HL-60/S4 treated with phorbol 12-myristate 13-acetate at 8.2 ng/mL for 4 days and 3 days (cell line): ENCODE results near the gene RDH16.

Experiments used
- in situ Hi-C: fragments of 300-500 bp; cut with MboI; formaldehyde crosslinking; loops from 2 replicates; pipeline ENCODE4 v1.15.0; 2022; ENCODE audit warnings: low sequenced_read_pairs

Gene RDH16

GRCh38 chr12:56957229-56958052 is at the start of gene RDH16:
Gene RDH16 (minus strand): TSS chr12:56957608. CDS start chr12:56957462, 146 bp downstream.
- in situ Hi-C loops: no loop called here

GRCh38 chr12:57006809-57007475 is 49.5 kb upstream of the RDH16 start:
- in situ Hi-C loops: loop anchor here (25.0 kb wide), 1 partner anchor 245 kb away; the partner anchor contains the start of genes HSD17B6 and PRIM1

GRCh38 chr12:57005980-57006808 is 48.8 kb upstream of the RDH16 start, which contains the start of gene ZBTB39:
Gene ZBTB39 (minus strand): TSS chr12:57006546. CDS start chr12:57004917, 1,629 bp downstream.
- in situ Hi-C loops: loop anchor here (25.0 kb wide), 1 partner anchor 244 kb away; the partner anchor contains the start of genes HSD17B6 and PRIM1

- in situ Hi-C loops: loop anchor here (25.0 kb wide), 1 partner anchor 242 kb away; the partner anchor contains the start of genes HSD17B6 and PRIM1
These were observed 47.2 kb upstream of the RDH16 start for GRCh38 chr12:57004651-57005050.

GRCh38 chr12:57003395-57003794 is 46.0 kb upstream of the RDH16 start:
- in situ Hi-C loops: loop anchor here (25.0 kb wide), 1 partner anchor 241 kb away; the partner anchor contains the start of genes HSD17B6 and PRIM1

- in situ Hi-C loops: loop anchor here (25.0 kb wide), 1 partner anchor 239 kb away; the partner anchor contains the start of genes HSD17B6 and PRIM1
These were observed 44.1 kb upstream of the RDH16 start for GRCh38 chr12:57001448-57001906.

- in situ Hi-C loops: loop anchor here (25.0 kb wide), 1 partner anchor 238 kb away; the partner anchor contains the start of genes HSD17B6 and PRIM1
These were observed 43.0 kb upstream of the RDH16 start for GRCh38 chr12:57000393-57000792.

- in situ Hi-C loops: no loop called here
These were observed 42.0 kb upstream of the RDH16 start for GRCh38 chr12:56999456-56999855.

- in situ Hi-C loops: no loop called here
These were observed 41.6 kb upstream of the RDH16 start for GRCh38 chr12:56998981-56999380.

- in situ Hi-C loops: no loop called here
These were observed 40.9 kb upstream of the RDH16 start for GRCh38 chr12:56998316-56998715.

- in situ Hi-C loops: no loop called here
These were observed 39.6 kb upstream of the RDH16 start for GRCh38 chr12:56996793-56997545.

GRCh38 chr12:56995930-56996496 is 38.6 kb upstream of the RDH16 start:
- in situ Hi-C loops: no loop called here

GRCh38 chr12:56995201-56995929 is 38.0 kb upstream of the RDH16 start:
- in situ Hi-C loops: no loop called here

- in situ Hi-C loops: no loop called here
These were observed 36.9 kb upstream of the RDH16 start for GRCh38 chr12:56994231-56994746.

GRCh38 chr12:56993346-56993745 is 35.9 kb upstream of the RDH16 start:
- in situ Hi-C loops: no loop called here

- in situ Hi-C loops: no loop called here
These were observed 34.2 kb upstream of the RDH16 start for GRCh38 chr12:56991319-56992246.

GRCh38 chr12:56990648-56991318 is 33.4 kb upstream of the RDH16 start:
- in situ Hi-C loops: no loop called here
